NAMALWA (cell line): ENCODE measurements around the gene PAM.
"Not testable (repeated sequence)": the region's sequence is repeated elsewhere in the genome, so short reads cannot be mapped to it uniquely, and the experiment has no call there.

Experiments
- DNase-seq: peaks from one replicate; pipeline ENCODE4 v3.0.0-alpha.2; 2015; ENCODE audit warnings: low spot score

PAM gene

DNA sequence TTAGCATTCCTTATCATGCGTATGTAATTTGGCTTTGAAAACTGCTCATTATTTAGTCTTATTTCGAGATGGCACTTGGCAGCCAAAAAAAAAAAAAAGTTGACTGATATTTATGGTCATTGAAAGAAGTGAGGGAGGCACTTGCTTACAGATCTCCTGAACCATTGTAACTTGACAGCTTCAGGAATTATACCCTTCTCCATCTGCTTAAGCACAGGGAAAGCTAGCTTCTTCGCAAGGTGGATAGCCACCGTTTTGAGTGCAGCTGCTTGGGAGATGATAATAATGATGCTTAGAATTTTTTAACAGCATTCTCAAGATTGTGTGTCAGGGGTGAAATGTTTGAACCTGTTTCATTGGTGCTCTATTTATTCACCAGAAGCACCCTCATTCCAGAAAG, 248.8 kb downstream of the PAM start:
- DNase-seq = no peak

- DNase-seq = no peak
These were observed 250.2 kb downstream of the PAM start for GRCh38 chr5:103005276-103005675.

DNA sequence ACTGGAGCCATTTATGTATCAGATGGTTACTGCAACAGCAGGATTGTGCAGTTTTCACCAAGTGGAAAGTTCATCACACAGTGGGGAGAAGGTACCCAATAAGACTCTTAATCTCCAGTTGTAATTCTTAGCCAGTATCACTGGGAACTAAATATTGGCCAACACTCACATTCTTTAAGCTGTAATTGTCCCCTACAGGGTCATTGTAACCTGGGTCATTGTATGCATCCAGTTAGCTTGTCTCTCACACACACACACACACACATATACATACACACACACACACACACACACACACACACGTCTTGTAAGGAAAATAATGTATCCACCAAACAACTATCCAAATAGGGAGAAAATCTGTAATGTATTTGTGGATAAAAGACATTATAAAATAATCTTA, 251.8 kb downstream of the PAM start:
- no peak for DNase-seq

GRCh38 chr5:103010168-103010567, 255.1 kb downstream of the PAM start:
- no peak for DNase-seq

- DNase-seq = no peak
These were observed 258.9 kb downstream of the PAM start for GRCh38 chr5:103013933-103014552.

DNA sequence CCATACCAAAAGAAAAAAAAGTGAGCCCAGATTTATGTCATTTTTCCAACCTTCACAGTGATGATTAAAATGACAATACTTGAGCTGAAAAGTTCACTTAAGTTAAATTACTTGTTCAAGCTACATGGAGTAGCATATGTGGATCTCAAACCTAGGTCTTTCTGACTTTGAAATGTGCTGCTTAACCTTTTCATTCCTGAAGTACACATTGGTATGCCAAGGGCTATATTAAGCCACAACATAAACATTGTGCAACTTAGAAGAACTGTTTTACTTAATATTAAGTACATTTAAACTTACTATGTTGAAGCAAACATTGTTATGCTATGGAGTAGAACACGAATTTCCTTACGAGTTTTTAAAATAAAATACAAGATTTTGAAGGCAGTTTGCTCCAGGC, 259.9 kb downstream of the PAM start:
- DNase-seq = no peak

DNA sequence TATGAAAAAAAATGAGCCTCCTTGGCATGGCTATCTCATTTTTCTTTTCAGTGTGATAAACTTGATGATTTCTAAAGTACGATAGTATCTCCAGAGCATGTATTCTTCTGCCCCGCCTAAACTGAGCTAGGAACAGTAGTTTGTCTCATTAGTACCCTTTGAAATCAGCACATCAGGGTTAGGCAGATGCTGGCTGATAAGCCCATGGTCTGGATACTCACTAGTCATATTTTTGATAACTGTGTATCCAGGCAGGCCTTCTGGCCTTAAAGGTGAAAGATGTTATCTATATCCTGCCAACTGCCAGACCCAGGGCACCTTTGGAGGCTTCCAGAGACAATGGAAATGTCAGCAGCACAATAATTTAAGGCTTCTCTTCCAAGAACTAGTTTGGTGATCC, 261.1 kb downstream of the PAM start:
- no peak for DNase-seq

GRCh38 chr5:103019804-103020203, 264.7 kb downstream of the PAM start:
- DNase-seq = no peak

GRCh38 chr5:103021314-103021713, 266.2 kb downstream of the PAM start:
- DNase-seq = no peak

DNA sequence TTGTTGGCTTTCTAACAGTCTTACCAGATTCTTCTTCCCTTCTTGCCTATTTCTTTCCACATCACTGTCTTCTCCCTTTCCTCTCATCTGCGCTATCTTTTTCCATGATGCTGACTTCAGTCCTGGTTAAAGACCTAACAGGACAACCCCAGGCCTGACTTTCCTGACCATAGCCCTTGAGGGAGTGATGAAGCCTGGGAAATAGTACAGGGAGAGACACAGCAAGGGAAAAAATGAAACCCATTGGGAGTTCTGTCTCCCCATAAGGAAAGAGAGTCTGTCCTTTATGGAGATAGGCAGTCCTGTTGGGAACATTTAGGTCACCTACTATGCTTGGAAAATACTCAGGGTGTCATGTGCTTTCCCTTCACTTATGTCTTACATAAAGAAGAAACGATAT, 272.2 kb downstream of the PAM start:
- DNase-seq = no peak

DNA sequence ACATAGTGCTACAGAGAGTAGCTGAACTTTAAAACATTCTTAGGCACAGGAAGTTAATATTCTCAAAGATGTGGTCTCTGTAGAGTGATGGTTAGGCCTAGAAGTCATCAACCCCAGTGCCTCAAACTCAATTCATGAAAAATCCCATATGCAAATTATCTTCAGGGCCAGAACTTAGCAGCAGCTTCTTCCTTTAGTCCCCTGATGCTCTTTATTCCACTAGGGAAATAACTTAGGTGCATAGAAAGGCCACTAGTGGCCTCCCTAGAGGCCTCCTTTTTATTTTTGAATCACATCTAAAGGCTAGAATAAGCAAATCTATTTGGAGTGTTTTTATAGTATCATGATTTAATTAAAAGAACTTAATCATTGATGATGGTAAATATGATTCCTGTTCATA, 276.5 kb downstream of the PAM start:
- DNase-seq = peak; percentile 16

- DNase-seq = no peak
These were observed 278.6 kb downstream of the PAM start for GRCh38 chr5:103033696-103034095.

- DNase-seq = no peak
These were observed 279.7 kb downstream of the PAM start for GRCh38 chr5:103034662-103035392.

GRCh38 chr5:103035701-103036100, 280.6 kb downstream of the PAM start:
- DNase-seq = no peak

- DNase-seq = no peak
These were observed 281.5 kb downstream of the PAM start for GRCh38 chr5:103036601-103037000.

DNA sequence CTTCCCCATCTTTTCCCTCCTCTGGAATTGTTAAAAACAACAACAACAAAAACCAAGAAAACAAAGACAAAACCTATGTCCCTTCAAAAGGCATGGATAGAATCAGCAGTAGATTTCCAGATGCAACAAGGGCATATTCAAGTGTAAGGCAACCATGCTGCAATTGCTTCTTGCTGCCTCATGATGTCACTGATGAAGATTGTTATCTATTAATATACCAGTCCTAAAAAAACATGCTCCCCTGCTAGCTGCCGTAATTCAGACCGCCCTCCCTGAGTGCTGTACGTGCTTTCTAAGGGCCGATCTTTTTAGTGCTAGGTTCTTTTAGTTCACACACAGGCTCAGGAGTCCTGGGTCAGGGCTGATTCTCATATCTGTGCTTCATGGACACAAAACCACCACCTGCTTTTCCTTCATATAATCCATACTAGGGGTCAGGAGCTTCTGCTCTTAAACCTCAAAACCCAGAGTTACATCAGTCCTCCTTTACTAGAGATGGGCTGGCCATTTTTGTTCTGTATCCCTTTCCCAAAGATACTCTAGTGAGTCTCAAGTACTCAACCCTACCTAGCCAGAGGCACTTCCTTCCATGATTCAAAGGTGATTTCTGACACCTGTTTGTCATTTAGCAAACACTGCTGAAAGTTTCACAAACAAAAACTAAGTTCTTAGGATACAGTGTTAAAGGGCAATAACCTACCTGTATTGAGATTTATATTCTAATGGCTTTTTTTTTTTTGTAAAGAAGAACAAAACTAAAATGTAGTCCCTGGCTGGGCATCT, 282.8 kb downstream of the PAM start:
- DNase-seq = peak; percentile 32

DNA sequence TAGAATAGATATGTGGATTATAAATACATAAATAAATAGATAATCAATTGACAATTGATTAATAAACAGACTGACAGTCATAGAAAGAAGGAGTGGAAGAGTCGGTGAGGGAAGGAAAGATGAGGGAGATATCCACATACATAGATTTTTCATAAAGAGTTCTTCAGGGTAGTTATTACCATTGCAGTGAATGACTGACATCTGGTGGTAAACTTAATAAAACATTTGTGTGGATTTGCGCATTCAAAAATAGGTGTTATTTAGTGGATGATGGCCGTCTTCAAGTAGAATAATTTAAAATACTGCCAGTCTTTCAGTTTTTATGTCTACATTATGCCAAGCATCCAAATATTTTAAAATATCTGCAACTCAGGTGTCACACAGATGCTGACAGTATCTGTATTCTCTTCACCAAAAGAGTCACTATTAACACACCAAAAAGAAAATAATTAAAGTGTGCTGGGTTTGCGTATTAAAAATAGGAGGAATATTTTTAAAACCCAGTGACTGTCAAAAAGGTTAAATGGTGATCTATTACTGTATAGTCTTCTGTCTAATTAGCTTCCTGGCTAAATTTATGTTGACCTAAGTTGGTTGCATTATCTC, 286.1 kb downstream of the PAM start:
- peak; percentile 63 for DNase-seq

GRCh38 chr5:103046706-103047105, 291.6 kb downstream of the PAM start:
- DNase-seq = not testable (repeated sequence)

DNA sequence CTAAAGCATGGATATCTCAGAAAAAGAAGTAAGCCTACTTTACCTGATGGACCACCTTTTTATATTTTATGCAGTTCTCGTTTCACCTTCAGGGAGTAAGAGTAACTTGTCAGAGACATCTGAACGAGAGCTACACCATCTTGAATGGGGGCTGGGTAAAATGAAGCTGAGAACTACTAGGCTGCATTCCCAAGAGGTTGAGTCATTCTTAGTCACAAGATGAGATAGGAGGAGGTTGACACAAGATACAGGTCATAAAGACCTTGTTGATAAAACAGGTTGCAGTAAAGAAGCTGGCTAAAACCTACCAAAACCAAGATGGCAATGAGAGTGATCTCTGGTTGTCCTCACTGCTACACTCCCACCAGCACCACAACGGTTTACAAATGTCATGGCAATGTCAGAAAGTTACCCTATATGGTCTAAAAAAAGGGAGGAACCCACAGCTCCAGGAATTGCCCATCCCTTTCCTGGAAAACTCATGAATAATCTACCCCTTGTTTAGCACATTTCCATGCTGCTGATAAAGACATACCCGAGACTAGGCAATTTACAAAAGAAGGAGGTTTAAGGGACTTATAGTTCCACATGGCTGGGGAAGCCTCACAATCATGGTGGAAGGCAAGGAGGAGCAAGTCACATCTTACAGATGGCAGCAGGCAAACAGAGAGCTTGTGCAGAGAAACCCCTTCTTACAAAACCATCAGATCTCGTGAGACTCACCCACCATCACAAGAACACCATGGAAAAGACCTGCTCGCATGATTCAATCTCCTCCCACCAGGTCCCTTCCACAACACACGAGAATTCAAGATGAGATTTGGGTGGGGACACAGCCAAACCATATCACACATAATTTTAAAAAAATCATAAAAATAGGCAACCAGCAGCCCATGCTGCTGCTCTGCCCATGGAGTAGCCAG, 302.4 kb downstream of the PAM start:
- no peak for DNase-seq

DNA sequence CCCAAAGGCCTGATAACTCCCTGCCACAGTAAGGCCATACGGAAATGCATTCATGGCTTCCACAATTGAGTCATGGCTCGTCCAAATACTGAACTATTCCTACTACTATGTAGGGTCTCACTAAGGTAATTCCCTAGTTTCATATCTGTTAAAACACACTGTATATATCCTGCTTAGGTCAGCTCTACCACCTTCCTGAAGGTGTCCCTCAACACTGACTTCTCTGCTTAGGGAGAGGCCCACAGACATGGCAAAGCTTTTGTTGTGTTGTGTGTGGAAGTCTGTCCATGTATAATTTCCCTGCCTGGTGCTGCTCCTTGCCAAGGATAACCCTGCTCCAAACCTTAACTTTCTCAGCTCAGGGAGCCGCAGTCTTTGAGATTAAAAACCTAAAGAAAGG, 304.4 kb downstream of the PAM start:
- no peak for DNase-seq

GRCh38 chr5:103060424-103060954, 305.4 kb downstream of the PAM start:
- DNase-seq = no peak
